SHP77 treated with DMSO at 0.1 percent for 48 hours (cell line): ENCODE data around the gene LMF2.
"Not testable (repeated sequence)": the region's sequence is repeated elsewhere in the genome, so short reads cannot be mapped to it uniquely, and the experiment has no call there.

ENCODE experiments used
- DNase-seq: peaks from one replicate; lab custom pipeline; 2025; lab: John Stamatoyannopoulos, UW

The LMF2 gene

GRCh38 chr22:50535113-50535512 is 27.6 kb upstream of the LMF2 start:
- DNase-seq = no peak

- not testable (repeated sequence) for DNase-seq
These were observed 26.6 kb upstream of the LMF2 start for GRCh38 chr22:50533856-50534711.

GRCh38 chr22:50532824-50533796 is 25.6 kb upstream of the LMF2 start:
- no peak for DNase-seq

- no peak for DNase-seq
These were observed 24.6 kb upstream of the LMF2 start for GRCh38 chr22:50531962-50532674.

GRCh38 chr22:50531546-50531961 is 24.1 kb upstream of the LMF2 start:
- DNase-seq = no peak

- no peak for DNase-seq
These were observed 23.5 kb upstream of the LMF2 start for GRCh38 chr22:50530877-50531545.

GRCh38 chr22:50530580-50530876 is 23.0 kb upstream of the LMF2 start:
- DNase-seq = no peak

GRCh38 chr22:50529897-50530579 is 22.5 kb upstream of the LMF2 start, which contains the start of gene TYMP:
TSS of gene TYMP (minus strand) at chr22:50530012. CDS start at chr22:50529709, 303 bp downstream.
- no peak for DNase-seq

GRCh38 chr22:50529416-50529896 is 22.0 kb upstream of the LMF2 start:
- DNase-seq = no peak

- no peak for DNase-seq
These were observed 21.3 kb upstream of the LMF2 start for GRCh38 chr22:50528682-50529415.

GRCh38 chr22:50527921-50528681 is 20.6 kb upstream of the LMF2 start:
- DNase-seq = no peak

GRCh38 chr22:50526834-50527801 is 19.6 kb upstream of the LMF2 start:
- no peak for DNase-seq

GRCh38 chr22:50526108-50526833 is 18.8 kb upstream of the LMF2 start:
- DNase-seq = peak; percentile 51

- DNase-seq = no peak
These were observed 18.3 kb upstream of the LMF2 start for GRCh38 chr22:50525858-50526107.

GRCh38 chr22:50525104-50525857 is 17.8 kb upstream of the LMF2 start, which contains the start of gene SCO2:
TSS of gene SCO2 (minus strand) at chr22:50525598. CDS start at chr22:50524411, 1,187 bp downstream.
- peak; percentile 94 for DNase-seq

- DNase-seq = no peak
These were observed 17.2 kb upstream of the LMF2 start for GRCh38 chr22:50524676-50525103.
